HG03460 (cell line): ENCODE results near the gene BTNL3.
"Not testable (repeated sequence)": the region's sequence is repeated elsewhere in the genome, so short reads cannot be mapped to it uniquely, and the experiment has no call there.

ENCODE experiments used
- ATAC-seq: cut with Tn5 transposase; IDR thresholded peaks from one replicate; pipeline ENCODE4 v1.9.1; 2021; ENCODE audit not compliant: unreplicated experiment

Gene BTNL3

GRCh38 chr5:181045857-181046256 lies 57.2 kb downstream of the BTNL3 start:
- not testable (repeated sequence) for ATAC-seq

DNA sequence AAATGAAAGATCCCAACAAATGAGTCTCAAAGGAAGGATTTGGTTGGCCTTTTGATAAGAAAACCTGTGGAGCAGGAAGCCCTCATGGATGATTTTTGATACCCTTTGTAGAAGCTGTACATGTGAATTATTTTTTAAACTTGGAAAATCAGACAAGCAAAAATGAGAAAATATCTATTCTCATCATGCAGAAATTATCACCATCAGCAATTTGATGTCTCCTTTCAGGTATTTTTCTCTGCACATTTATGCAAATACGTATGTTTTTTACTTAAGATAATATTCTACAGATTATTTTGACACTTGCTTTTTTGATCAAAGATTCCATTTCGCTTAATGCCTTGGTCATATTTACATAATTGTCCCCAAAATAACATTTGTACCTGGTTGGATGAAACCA lies 58.6 kb downstream of the BTNL3 start:
- ATAC-seq: no peak

- no peak for ATAC-seq
Measured at GRCh38 chr5:181047921-181048320, 59.3 kb downstream of the BTNL3 start.

DNA sequence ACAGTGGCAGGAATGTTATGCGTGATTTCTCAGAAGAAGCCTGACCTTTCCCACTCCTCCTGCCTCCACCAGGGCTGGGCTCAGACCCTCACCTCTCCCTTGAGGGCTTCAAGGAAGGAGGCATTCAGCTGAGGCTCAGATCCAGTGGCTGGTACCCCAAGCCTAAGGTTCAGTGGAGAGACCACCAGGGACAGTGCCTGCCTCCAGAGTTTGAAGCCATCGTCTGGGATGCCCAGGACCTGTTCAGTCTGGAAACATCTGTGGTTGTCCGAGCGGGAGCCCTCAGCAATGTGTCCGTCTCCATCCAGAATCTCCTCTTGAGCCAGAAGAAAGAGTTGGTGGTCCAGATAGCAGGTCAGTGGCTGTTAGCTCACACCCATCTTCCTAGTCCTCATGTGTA lies 61.4 kb downstream of the BTNL3 start:
- no peak for ATAC-seq

- no peak for ATAC-seq
Measured at GRCh38 chr5:181051841-181052671, 63.4 kb downstream of the BTNL3 start.

DNA sequence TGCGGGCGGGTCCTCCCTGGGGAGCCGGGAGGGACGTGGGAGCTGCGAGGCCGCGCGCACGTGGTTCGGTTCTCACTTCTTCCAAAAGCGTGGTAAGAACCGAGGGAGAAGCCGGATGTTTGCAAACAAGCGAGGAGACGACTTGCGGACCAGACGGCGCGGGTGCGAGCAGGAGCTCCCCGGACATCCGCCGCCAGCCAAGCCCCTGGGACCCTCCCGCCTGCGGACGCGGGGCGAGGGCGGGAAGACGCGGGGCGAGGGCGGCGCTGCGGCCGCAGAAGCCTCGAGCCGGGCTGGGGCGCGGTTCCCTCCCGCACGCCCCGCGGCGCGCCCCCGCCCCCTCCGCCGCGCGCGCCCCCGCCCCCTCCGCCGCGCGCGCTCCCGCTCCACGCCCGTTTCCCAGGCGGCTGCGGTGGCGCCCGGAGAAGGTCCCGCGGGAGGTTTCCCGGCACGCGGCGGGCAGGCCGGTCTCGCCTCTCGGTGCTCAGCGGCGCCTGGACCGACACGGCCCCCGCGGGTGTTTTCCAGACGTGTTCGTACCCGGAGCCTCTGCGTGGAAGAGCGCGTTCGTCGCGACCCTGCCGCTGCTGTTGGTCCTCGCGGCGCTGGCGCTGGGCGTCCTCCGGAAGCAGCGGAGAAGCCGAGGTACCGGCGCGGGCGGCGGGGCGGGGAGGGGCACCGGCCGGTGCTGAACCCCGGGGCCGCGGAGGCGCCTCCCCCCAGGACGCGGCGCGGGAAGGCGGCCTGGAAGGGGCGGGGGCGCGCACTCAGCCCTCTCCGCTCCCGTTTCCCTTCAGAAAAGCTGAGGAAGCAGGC lies 64.2 kb downstream of the BTNL3 start:
- ATAC-seq: no peak

- ATAC-seq: no peak
Measured at GRCh38 chr5:181053488-181054121, 65.0 kb downstream of the BTNL3 start.

- ATAC-seq: no peak
Measured at GRCh38 chr5:181054138-181054537, 65.5 kb downstream of the BTNL3 start.

DNA sequence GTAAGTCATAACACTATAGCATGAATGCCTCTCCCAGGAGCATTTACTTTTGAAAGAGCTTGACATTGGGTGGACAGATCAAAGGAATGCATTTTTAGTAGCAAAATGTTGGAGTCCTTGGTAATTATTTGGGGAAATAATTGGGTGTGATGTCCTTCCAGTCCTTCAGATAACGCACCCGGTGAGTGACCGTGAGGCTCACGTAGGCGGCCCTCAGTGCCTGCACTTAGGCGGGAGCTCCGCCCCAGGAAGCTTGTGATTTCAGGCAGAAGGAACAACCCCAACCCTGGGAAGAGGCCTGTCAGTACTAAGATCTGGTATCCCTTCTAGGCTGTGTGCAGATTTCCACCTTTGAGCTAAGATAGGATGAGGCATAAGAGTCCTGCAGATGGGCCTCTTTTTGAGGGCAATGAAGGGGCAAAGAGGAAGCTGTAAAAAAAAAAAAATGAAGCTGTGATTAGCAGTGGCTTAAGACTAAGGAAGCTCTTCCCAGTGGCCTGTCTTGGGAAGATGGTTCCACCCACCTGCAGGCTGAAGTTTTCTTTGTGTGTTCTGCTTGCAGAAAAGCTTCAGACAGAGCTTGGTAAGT lies 66.3 kb downstream of the BTNL3 start:
- no peak for ATAC-seq
